Astrocyte of the cerebellum (primary cell): ENCODE measurements around the gene SHISAL2A.

ENCODE experiments used
- DNase-seq: peaks from one replicate; pipeline ENCODE4 v3.0.0-alpha.2; 2011; ENCODE audit warnings: low read depth
- H3K4me3 ChIP-seq: 2 replicates; pipeline ENCODE4 v1.5.1; 2011; ENCODE audit warnings: mild to moderate bottlenecking, low read depth, low read length, moderate library complexity
- in situ Hi-C: cut with HindIII; loops from 2 replicates; pipeline ENCODE4 v1.10.0; 2017; ENCODE audit warnings: low sequenced_read_pairs
- TF ChIP-seq, protein P1 (sequence below): IDR thresholded peaks from 2 replicates; pipeline ENCODE4 v1.5.1; 2012; ENCODE audit warnings: low read length, low read depth, moderate library complexity, mild to moderate bottlenecking; ENCODE audit errors: missing control alignments

The SHISAL2A gene

DNA sequence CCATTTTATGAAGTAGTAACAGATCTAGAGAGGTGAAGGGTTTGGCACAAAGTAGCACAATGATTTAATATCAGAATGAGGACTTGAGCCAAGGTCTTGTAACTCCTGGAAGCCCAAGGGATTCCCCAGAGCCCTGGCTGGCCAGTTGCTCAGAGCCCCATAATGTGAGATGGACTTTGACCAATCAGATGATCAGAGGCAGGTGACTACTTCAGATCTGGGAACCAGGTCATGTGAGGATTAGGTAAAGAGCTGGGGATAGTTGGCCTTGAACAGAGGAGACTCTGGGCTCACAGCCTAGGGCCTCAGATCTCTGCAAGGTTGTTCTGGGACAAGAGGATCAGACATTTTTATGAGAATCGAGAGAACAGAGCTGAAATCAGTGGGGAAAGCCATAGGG, 18.9 kb downstream of the SHISAL2A start:
- no peak overlapping the region for H3K4me3 ChIP-seq
- no peak for DNase-seq
- TF ChIP-seq, protein P1, sequence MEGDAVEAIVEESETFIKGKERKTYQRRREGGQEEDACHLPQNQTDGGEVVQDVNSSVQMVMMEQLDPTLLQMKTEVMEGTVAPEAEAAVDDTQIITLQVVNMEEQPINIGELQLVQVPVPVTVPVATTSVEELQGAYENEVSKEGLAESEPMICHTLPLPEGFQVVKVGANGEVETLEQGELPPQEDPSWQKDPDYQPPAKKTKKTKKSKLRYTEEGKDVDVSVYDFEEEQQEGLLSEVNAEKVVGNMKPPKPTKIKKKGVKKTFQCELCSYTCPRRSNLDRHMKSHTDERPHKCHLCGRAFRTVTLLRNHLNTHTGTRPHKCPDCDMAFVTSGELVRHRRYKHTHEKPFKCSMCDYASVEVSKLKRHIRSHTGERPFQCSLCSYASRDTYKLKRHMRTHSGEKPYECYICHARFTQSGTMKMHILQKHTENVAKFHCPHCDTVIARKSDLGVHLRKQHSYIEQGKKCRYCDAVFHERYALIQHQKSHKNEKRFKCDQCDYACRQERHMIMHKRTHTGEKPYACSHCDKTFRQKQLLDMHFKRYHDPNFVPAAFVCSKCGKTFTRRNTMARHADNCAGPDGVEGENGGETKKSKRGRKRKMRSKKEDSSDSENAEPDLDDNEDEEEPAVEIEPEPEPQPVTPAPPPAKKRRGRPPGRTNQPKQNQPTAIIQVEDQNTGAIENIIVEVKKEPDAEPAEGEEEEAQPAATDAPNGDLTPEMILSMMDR = no peak
- in situ Hi-C loops = no loop called here

DNA sequence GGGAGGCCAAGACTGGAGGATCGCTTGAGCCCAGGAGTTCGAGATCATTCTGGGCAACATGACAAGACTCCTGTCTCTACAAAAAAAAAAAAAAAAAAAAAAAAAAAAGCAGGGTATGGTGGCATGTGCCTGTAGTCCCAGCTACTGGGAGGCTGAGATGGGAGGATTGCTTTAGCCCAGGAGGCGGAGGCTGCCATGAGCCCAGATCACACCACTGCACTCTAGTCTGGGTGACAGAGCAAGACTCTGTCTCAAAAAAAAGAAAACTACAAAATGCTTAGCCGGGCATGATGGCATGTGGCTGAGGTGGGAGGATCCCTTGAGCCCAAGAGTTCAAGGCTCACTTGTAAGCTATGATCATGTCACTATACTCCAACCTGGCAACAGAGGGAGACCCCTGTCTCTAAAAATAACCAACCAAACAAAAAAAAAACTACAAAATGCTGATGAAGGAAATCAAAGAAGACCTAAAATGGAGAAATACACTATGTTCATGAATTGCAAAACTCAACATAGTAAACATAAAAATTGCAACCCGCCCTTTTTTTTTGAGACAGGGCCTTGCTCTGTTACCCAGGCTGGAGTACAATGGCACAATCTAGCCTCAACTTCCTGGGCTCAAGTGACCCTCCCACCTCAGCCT, 20.4 kb downstream of the SHISAL2A start:
- TF ChIP-seq, protein P1 = no peak
- DNase-seq = no peak
- no peak overlapping the region for H3K4me3 ChIP-seq
- in situ Hi-C loops = no loop called here

DNA sequence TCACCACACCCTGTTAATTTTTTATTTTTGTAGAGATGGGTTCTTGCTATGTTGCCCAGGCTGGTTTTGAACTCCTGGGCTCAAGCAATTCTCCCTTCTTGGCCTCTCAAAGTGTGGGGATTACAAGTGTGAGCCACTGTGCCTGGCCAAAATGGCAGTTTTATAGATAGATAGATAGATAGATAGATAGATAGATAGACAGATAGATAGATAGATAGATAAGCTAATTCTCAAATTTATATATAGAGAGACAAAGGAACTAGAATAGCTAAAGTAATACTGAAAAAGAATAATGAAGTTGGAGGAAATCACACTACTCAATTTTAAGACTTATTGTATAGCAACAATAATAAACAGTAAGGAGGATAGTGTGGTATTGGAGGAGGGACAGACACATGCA, 21.1 kb downstream of the SHISAL2A start:
- TF ChIP-seq, protein P1 = no peak
- in situ Hi-C loops = no loop called here
- DNase-seq = no peak
- no peak overlapping the region for H3K4me3 ChIP-seq

DNA sequence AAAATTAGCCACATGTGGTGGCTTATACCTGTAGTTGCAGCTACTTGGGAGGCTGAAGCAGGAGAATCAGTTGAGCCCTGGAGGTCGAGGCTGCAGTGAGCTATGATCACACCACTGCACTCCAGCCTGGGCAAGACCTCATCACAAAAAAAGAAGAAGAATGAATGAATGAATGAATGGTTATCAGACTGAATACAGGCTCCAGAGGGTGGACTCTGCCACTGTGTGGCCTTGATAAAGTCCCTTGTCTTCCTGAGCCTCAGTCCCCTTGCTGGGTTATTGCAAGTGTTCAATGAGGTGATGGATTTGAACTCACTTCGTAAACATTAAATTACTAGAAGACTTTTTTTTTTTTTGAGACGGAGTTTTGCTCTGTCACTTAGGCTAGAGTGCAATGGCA, 24.7 kb downstream of the SHISAL2A start:
- in situ Hi-C loops = no loop called here
- TF ChIP-seq, protein P1 = no peak
- no peak overlapping the region for H3K4me3 ChIP-seq
- no peak for DNase-seq

DNA sequence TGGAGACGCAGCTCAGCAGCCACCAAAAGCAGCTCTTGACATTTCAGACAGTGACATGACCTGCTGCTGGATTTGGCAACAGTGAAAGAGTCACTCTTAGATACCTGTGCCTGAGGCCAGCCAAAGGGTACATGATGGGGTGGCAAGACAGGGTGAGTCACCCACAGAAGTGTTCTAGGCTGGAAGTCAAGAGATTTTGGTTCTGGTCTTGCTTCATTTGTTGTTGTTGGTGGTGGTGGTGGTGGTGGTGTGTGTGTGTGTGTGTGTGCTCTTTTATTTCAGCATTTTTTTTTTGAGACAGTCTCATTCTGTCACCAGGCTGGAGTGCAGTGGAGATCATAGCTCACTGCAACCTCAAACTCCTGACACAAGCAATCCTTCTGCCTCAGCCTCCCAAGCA, 25.8 kb downstream of the SHISAL2A start:
- in situ Hi-C loops = no loop called here

DNA sequence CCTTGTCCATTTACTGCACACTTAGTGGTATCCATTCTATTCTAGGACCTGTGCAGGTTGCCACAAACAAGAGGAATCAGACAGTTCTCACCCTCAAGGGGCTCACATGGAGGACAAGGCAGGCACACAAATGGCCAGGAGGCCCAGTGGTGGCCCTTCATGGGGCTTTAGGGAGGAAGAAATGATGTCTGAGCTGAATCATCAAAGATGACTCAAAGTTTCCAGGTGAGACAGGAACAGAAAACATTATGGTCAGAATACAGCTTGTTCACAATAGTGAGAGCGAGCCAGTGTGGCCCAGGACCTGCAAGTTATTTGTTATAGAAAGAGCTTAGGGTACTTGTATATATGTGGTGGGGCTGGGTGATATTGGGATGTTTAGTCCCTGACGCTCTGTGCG, 26.4 kb downstream of the SHISAL2A start:
- TF ChIP-seq, protein P1 = no peak
- in situ Hi-C loops = no loop called here
- H3K4me3 ChIP-seq = no peak overlapping the region
- no peak for DNase-seq

More for the DNA sequence above, 25.8 kb downstream of the SHISAL2A start:
- no peak overlapping the region for H3K4me3 ChIP-seq
- no peak for DNase-seq
- TF ChIP-seq, protein P1 = no peak
